HEK293 (cell line): Measurements from ENCODE around the gene TEX19.
A peak's percentile ranks its signal among the peaks of the same experiment; 100 is the strongest.

Source experiments
- GLI2 ChIP-seq: fragments of 450-650 bp; formaldehyde crosslinking; IDR thresholded peaks from 2 replicates; pipeline ENCODE4; 2017; ENCODE audit warnings: missing biosample characterization, missing genetic modification characterization, low read depth, borderline replicate concordance
- IKZF3 ChIP-seq: fragments of 450-650 bp; IDR thresholded peaks from 2 replicates; pipeline ENCODE4 v1.5.0; 2018; ENCODE audit warnings: missing biosample characterization, mild to moderate bottlenecking, missing genetic modification characterization, moderate library complexity
- KLF8 ChIP-seq: fragments of 450-650 bp; formaldehyde crosslinking; IDR thresholded peaks from 2 replicates; pipeline ENCODE4 v1.5.1; 2016; ENCODE audit warnings: missing biosample characterization, missing genetic modification characterization
- OSR2 ChIP-seq: fragments of 450-650 bp; formaldehyde crosslinking; IDR thresholded peaks from 2 replicates; pipeline ENCODE4 v1.5.1; 2016; ENCODE audit warnings: missing biosample characterization, missing genetic modification characterization
- ZBTB48 ChIP-seq: fragments of 450-650 bp; formaldehyde crosslinking; IDR thresholded peaks from 2 replicates; pipeline ENCODE4 v1.5.1; 2016; ENCODE audit warnings: missing biosample characterization, missing genetic modification characterization
- ZBTB8A ChIP-seq: fragments of 450-650 bp; formaldehyde crosslinking; IDR thresholded peaks from 2 replicates; pipeline ENCODE4 v1.5.1; 2016; ENCODE audit warnings: missing biosample characterization, missing genetic modification characterization
- ZFP69B ChIP-seq: fragments of 450-650 bp; formaldehyde crosslinking; IDR thresholded peaks from 2 replicates; pipeline ENCODE4 v1.5.1; 2016; ENCODE audit warnings: missing biosample characterization, missing genetic modification characterization
- ZNF121 ChIP-seq: fragments of 450-650 bp; formaldehyde crosslinking; IDR thresholded peaks from 2 replicates; pipeline ENCODE4 v1.5.1; 2016; ENCODE audit warnings: missing biosample characterization, missing genetic modification characterization
- ZNF394 ChIP-seq: fragments of 450-650 bp; formaldehyde crosslinking; IDR thresholded peaks from 2 replicates; pipeline ENCODE4 v1.5.1; 2016; ENCODE audit warnings: missing biosample characterization, missing genetic modification characterization, mild to moderate bottlenecking, moderate library complexity, borderline replicate concordance
- ZNF501 ChIP-seq: fragments of 450-650 bp; formaldehyde crosslinking; IDR thresholded peaks from 2 replicates; pipeline ENCODE4 v1.5.1; 2016; ENCODE audit warnings: missing biosample characterization, missing genetic modification characterization
- ZNF521 ChIP-seq: fragments of 450-650 bp; formaldehyde crosslinking; IDR thresholded peaks from 2 replicates; pipeline ENCODE4 v1.5.1; 2017; ENCODE audit warnings: missing biosample characterization, mild to moderate bottlenecking, missing genetic modification characterization
- ZNF660 ChIP-seq: fragments of 450-650 bp; IDR thresholded peaks from 2 replicates; pipeline ENCODE4 v1.5.1; 2018; ENCODE audit warnings: missing biosample characterization, mild to moderate bottlenecking, missing genetic modification characterization
- ZNF707 ChIP-seq: fragments of 450-650 bp; formaldehyde crosslinking; IDR thresholded peaks from 2 replicates; pipeline ENCODE4 v1.5.1; 2016; ENCODE audit warnings: missing biosample characterization, missing genetic modification characterization
- ZNF747 ChIP-seq: fragments of 450-650 bp; formaldehyde crosslinking; IDR thresholded peaks from 2 replicates; pipeline ENCODE4 v1.5.1; 2016; ENCODE audit warnings: missing biosample characterization, missing genetic modification characterization
- TF ChIP-seq, protein P1 (sequence below): fragments of 450-650 bp; formaldehyde crosslinking; IDR thresholded peaks from 2 replicates; pipeline ENCODE4 v1.5.1; 2016; ENCODE audit warnings: missing biosample characterization, missing genetic modification characterization
- TF ChIP-seq, protein P2 (sequence below): fragments of 450-650 bp; IDR thresholded peaks from 2 replicates; pipeline ENCODE4 v1.5.1; 2018; ENCODE audit warnings: missing biosample characterization, mild to moderate bottlenecking, missing genetic modification characterization
- TF ChIP-seq, protein P3 (sequence below): fragments of 450-650 bp; formaldehyde crosslinking; IDR thresholded peaks from 2 replicates; pipeline ENCODE4 v1.5.1; 2016; ENCODE audit warnings: missing biosample characterization, missing genetic modification characterization
- TF ChIP-seq, protein P4 (sequence below): fragments of 450-650 bp; formaldehyde crosslinking; conservative IDR thresholded peaks from 2 replicates; pipeline ENCODE4 v1.5.1; 2016; ENCODE audit warnings: low read depth, missing biosample characterization, missing genetic modification characterization
- TF ChIP-seq, protein P5 (sequence below): fragments of 450-650 bp; formaldehyde crosslinking; IDR thresholded peaks from 2 replicates; pipeline ENCODE4 v1.5.1; 2017; ENCODE audit warnings: missing biosample characterization, missing genetic modification characterization
- TF ChIP-seq, protein P6 (sequence below): fragments of 450-650 bp; formaldehyde crosslinking; IDR thresholded peaks from 2 replicates; pipeline ENCODE4 v1.5.1; 2017; ENCODE audit warnings: missing biosample characterization, missing genetic modification characterization

The TEX19 gene

DNA sequence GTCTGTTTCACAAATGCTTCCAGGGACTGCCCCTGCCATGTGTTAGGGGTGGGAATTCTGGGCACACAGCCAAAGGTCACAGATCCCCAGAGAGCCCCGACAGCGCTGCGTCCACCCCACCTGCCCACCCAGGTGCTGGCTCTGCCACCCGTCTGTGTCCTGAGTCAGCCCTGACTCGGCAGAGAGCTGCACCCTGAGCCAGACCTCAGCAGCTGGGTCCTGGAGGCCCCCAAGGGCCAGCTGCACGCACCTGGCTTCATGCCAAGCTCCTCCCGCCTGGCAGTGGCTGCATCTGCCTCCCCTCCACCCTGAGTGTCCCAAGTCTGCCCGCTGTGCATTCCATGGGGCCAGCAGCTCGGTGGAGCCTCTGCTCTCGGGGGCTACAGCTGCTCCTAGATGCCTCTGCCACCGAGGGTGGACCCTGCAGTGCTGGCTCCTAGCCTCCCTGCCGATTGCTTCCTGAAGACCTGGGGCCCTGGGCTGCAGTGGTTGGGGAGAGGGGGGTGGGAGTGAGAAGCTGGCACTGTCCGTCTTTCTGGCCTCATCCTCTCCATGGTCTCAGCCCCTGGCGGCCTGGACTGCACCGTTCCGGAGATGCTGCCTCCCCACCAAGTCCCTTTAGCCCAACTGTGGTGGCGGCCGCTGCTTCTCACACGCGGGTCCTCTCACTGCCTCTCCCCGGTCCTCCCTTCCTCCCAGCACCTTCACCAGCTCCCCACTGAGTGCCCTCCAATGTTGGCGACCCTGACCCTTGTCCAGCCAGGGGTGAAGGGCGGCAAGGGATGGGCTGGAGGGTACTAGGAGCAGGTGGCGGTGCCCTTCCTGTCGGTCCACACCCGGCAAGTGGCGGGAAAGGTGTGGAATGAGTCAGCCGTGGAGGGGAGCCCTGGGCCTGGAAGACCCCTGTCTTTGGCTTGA lies 28.5 kb upstream of the TEX19 start (continued):
- TF ChIP-seq, protein P1, sequence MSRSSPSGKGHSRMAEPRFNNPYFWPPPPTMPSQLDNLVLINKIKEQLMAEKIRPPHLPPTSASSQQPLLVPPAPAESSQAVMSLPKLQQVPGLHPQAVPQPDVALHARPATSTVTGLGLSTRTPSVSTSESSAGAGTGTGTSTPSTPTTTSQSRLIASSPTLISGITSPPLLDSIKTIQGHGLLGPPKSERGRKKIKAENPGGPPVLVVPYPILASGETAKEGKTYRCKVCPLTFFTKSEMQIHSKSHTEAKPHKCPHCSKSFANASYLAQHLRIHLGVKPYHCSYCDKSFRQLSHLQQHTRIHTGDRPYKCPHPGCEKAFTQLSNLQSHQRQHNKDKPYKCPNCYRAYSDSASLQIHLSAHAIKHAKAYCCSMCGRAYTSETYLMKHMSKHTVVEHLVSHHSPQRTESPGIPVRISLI: no peak
- TF ChIP-seq ZBTB48: peak; percentile 72; the same call in 1 of the 2 replicates
- TF ChIP-seq, protein P2, sequence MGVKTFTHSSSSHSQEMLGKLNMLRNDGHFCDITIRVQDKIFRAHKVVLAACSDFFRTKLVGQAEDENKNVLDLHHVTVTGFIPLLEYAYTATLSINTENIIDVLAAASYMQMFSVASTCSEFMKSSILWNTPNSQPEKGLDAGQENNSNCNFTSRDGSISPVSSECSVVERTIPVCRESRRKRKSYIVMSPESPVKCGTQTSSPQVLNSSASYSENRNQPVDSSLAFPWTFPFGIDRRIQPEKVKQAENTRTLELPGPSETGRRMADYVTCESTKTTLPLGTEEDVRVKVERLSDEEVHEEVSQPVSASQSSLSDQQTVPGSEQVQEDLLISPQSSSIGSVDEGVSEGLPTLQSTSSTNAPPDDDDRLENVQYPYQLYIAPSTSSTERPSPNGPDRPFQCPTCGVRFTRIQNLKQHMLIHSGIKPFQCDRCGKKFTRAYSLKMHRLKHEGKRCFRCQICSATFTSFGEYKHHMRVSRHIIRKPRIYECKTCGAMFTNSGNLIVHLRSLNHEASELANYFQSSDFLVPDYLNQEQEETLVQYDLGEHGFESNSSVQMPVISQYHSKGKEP: peak; percentile 85
- TF ChIP-seq, protein P3, sequence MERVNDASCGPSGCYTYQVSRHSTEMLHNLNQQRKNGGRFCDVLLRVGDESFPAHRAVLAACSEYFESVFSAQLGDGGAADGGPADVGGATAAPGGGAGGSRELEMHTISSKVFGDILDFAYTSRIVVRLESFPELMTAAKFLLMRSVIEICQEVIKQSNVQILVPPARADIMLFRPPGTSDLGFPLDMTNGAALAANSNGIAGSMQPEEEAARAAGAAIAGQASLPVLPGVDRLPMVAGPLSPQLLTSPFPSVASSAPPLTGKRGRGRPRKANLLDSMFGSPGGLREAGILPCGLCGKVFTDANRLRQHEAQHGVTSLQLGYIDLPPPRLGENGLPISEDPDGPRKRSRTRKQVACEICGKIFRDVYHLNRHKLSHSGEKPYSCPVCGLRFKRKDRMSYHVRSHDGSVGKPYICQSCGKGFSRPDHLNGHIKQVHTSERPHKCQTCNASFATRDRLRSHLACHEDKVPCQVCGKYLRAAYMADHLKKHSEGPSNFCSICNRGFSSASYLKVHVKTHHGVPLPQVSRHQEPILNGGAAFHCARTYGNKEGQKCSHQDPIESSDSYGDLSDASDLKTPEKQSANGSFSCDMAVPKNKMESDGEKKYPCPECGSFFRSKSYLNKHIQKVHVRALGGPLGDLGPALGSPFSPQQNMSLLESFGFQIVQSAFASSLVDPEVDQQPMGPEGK (tag by site-specific recombination): peak; percentile 92
- no peak for TF ChIP-seq ZNF747 (tag by site-specific recombination)
- TF ChIP-seq ZNF501 (tag by site-specific recombination): no peak
- TF ChIP-seq, protein P4, sequence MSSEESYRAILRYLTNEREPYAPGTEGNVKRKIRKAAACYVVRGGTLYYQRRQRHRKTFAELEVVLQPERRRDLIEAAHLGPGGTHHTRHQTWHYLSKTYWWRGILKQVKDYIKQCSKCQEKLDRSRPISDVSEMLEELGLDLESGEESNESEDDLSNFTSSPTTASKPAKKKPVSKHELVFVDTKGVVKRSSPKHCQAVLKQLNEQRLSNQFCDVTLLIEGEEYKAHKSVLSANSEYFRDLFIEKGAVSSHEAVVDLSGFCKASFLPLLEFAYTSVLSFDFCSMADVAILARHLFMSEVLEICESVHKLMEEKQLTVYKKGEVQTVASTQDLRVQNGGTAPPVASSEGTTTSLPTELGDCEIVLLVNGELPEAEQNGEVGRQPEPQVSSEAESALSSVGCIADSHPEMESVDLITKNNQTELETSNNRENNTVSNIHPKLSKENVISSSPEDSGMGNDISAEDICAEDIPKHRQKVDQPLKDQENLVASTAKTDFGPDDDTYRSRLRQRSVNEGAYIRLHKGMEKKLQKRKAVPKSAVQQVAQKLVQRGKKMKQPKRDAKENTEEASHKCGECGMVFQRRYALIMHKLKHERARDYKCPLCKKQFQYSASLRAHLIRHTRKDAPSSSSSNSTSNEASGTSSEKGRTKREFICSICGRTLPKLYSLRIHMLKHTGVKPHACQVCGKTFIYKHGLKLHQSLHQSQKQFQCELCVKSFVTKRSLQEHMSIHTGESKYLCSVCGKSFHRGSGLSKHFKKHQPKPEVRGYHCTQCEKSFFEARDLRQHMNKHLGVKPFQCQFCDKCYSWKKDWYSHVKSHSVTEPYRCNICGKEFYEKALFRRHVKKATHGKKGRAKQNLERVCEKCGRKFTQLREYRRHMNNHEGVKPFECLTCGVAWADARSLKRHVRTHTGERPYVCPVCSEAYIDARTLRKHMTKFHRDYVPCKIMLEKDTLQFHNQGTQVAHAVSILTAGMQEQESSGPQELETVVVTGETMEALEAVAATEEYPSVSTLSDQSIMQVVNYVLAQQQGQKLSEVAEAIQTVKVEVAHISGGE (tag by site-specific recombination): no peak
- no peak for TF ChIP-seq ZNF521
- no peak for TF ChIP-seq KLF8
- peak; percentile 89 for TF ChIP-seq ZNF660
- TF ChIP-seq ZNF121: no peak
- peak; percentile 65 for TF ChIP-seq ZFP69B
- TF ChIP-seq, protein P5, sequence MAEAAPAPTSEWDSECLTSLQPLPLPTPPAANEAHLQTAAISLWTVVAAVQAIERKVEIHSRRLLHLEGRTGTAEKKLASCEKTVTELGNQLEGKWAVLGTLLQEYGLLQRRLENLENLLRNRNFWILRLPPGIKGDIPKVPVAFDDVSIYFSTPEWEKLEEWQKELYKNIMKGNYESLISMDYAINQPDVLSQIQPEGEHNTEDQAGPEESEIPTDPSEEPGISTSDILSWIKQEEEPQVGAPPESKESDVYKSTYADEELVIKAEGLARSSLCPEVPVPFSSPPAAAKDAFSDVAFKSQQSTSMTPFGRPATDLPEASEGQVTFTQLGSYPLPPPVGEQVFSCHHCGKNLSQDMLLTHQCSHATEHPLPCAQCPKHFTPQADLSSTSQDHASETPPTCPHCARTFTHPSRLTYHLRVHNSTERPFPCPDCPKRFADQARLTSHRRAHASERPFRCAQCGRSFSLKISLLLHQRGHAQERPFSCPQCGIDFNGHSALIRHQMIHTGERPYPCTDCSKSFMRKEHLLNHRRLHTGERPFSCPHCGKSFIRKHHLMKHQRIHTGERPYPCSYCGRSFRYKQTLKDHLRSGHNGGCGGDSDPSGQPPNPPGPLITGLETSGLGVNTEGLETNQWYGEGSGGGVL: peak; percentile 59
- TF ChIP-seq, protein P6, sequence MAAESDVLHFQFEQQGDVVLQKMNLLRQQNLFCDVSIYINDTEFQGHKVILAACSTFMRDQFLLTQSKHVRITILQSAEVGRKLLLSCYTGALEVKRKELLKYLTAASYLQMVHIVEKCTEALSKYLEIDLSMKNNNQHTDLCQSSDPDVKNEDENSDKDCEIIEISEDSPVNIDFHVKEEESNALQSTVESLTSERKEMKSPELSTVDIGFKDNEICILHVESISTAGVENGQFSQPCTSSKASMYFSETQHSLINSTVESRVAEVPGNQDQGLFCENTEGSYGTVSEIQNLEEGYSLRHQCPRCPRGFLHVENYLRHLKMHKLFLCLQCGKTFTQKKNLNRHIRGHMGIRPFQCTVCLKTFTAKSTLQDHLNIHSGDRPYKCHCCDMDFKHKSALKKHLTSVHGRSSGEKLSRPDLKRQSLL: peak; percentile 85
- TF ChIP-seq ZNF707 (tag by site-specific recombination): no peak
- TF ChIP-seq ZNF394 (tag by site-specific recombination): peak; percentile 57; the same call in 1 of the 2 replicates
- peak; percentile 67; the same call in 1 of the 2 replicates for TF ChIP-seq IKZF3 (tag by site-specific recombination)
- TF ChIP-seq ZBTB8A (tag by site-specific recombination): peak; percentile 64; the same call in 1 of the 2 replicates
- peak; percentile 65 for TF ChIP-seq OSR2 (tag by site-specific recombination)
- TF ChIP-seq GLI2 (tag by site-specific recombination): no peak
- TF ChIP-seq, all 188 proteins: peak for 43
